K562 (cell line): ENCODE results near the gene IRF2. TPM values are rescaled to one million over a fixed set of nuclear protein-coding genes. Genes with fewer than 3 reads are reported as not detected.
A peak's percentile ranks its signal among the peaks of the same experiment; 100 is the strongest.

Experiments
- ADNP ChIP-seq: fragments of 200-800 bp; sonication (Bioruptor generic); IDR thresholded peaks from 2 replicates; pipeline ENCODE4 v1.6.1; 2016; ENCODE audit warnings: missing genetic modification characterization, missing compliant biosample characterization
- BCOR ChIP-seq: fragments of 450-650 bp; IDR thresholded peaks from 2 replicates; pipeline ENCODE4 v1.6.1; 2016
- E2F5 ChIP-seq: sonication (generic); formaldehyde crosslinking; IDR thresholded peaks from 2 replicates; pipeline ENCODE4 v1.8.0; 2022; ENCODE audit warnings: mild to moderate bottlenecking, missing genetic modification reagents
- MGA ChIP-seq: fragments of 450-650 bp; IDR thresholded peaks from 2 replicates; pipeline ENCODE4 v1.6.1; 2016; ENCODE audit warnings: mild to moderate bottlenecking, moderate library complexity
- NCOA2 ChIP-seq, 2 experiments: fragments of 450-650 bp; IDR thresholded peaks; 2 replicates each; pipeline ENCODE4 v1.6.1; 2018; ENCODE audit warnings: mild to moderate bottlenecking in 2 of 2, moderate library complexity in 1 of 2; ENCODE audit not compliant: partially characterized antibody in 2 of 2
- NFE2 ChIP-seq: IDR thresholded peaks from 2 replicates; pipeline ENCODE4 v1.6.1; 2014; ENCODE audit warnings: antibody characterized with exemption, low read depth
- NR2C1 ChIP-seq, 2 experiments: fragments of 450-650 bp; IDR thresholded peaks; 2 replicates each; pipeline ENCODE4 v1.6.1; 2017; ENCODE audit warnings: mild to moderate bottlenecking in 2 of 2, antibody characterized with exemption in 1 of 2, inconsistent platforms in 1 of 2, missing compliant biosample characterization in 1 of 2, missing genetic modification characterization in 1 of 2
- RBBP5 ChIP-seq: fragments of 200-600 bp; sonication (generic); IDR thresholded peaks from 2 replicates; pipeline ENCODE4 v1.6.1; 2012; ENCODE audit warnings: borderline replicate concordance, mild to moderate bottlenecking, low read length, control low read depth, inconsistent platforms; ENCODE audit not compliant: insufficient read depth, poor library complexity, severe bottlenecking
- RBM39 ChIP-seq: fragments of 200-400 bp; formaldehyde crosslinking; optimal IDR thresholded peaks from 2 replicates; pipeline ENCODE3; 2018; ENCODE audit warnings: low read depth, low read length
- ZNF518B ChIP-seq: fragments of 250-450 bp; sonication (Bioruptor Pico); IDR thresholded peaks from 2 replicates; pipeline ENCODE4 v1.5.0; 2021; ENCODE audit warnings: mild to moderate bottlenecking, moderate library complexity
- ZNF79 ChIP-seq: fragments of 250-450 bp; sonication (Bioruptor Pico); IDR thresholded peaks from 2 replicates; pipeline ENCODE4 v1.4.0; 2020; ENCODE audit warnings: low read depth, mild to moderate bottlenecking, moderate library complexity
- polyA plus RNA-seq, 8 experiments: library from polyadenylated mRNA; depleted of rRNA in 4 of 8; stranded (reverse) in 5 of 8; unstranded in 3 of 8; fragments of >200 nt; fragmentation: Nextera tagmentation in 2 of 8; fragmentation: Illumina TruSeq in 1 of 8; extraction: Ambion mirVana in 2 of 8; extraction: Trizol in 1 of 8; gene quantifications; 2 replicates each; pipeline versions ENCODE4 v1.2.1 to v1.2.3, GENCODE V29; 2011 to 2014; ENCODE audit warnings: inconsistent platforms in 1 of 8, missing spikeins in 1 of 8
- total RNA-seq, 7 experiments: library from RNA; depleted of rRNA in 6 of 7; stranded (reverse); fragments of >200 nt in 6 of 7; fragmentation: Illumina TruSeq in 2 of 7; extraction: Trizol in 2 of 7; gene quantifications; 2 replicates each; pipeline versions ENCODE4 v1.2.1 to v1.2.3, GENCODE V29; 2011 to 2021; ENCODE audit warnings: low replicate concordance in 1 of 7

The IRF2 gene
- total and polyA plus RNA-seq, 9 of the 15 experiments (the other 6 are each of a cell fraction or from before 2014, with no cell fraction given): 7.1 to 17.1 (median 11.3) TPM

GRCh38 chr4:184447664-184448063 is 26.7 kb downstream of the IRF2 start (continued):
- TF ChIP-seq MGA (no peak), RBM39 (no peak), NFE2 (peak; percentile 94), BCOR (no peak), NR2C1 (IDR thresholded peaks at IDR 0.05) (peak; percentile 21; the same call in 1 of the 2 replicates), NR2C1 (tag; IDR thresholded peaks at IDR 0.05) (no peak; the same call in 1 of the 2 replicates), NCOA2 (IDR thresholded peaks at IDR 0.05; ENCODE audit: partially characterized antibody in 2 of 2) (no peak), ZNF79 (no peak), ADNP (no peak), E2F5 (CRISPR knock-in tag) (no peak), RBBP5 (no peak), ZNF518B (no peak)
